ENCODE measurements around the gene TMEM132E. TPM values are rescaled to one million over a fixed set of nuclear protein-coding genes. Genes with fewer than 3 reads are reported as not detected.
"Not testable (repeated sequence)": the region's sequence is repeated elsewhere in the genome, so short reads cannot be mapped to it uniquely, and the experiment has no call there.

Gene TMEM132E, protein sequence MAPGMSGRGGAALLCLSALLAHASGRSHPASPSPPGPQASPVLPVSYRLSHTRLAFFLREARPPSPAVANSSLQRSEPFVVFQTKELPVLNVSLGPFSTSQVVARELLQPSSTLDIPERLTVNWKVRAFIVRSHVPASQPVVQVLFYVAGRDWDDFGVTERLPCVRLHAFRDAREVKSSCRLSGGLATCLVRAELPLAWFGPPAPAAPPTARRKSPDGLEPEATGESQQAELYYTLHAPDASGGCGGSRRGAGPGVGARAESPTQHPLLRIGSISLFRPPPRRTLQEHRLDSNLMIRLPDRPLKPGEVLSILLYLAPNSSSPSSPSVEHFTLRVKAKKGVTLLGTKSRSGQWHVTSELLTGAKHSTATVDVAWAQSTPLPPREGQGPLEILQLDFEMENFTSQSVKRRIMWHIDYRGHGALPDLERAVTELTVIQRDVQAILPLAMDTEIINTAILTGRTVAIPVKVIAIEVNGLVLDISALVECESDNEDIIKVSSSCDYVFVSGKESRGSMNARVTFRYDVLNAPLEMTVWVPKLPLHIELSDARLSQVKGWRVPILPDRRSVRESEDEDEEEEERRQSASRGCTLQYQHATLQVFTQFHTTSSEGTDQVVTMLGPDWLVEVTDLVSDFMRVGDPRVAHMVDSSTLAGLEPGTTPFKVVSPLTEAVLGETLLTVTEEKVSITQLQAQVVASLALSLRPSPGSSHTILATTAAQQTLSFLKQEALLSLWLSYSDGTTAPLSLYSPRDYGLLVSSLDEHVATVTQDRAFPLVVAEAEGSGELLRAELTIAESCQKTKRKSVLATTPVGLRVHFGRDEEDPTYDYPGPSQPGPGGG (N-terminal part only)
- total RNA-seq = not detected

DNA sequence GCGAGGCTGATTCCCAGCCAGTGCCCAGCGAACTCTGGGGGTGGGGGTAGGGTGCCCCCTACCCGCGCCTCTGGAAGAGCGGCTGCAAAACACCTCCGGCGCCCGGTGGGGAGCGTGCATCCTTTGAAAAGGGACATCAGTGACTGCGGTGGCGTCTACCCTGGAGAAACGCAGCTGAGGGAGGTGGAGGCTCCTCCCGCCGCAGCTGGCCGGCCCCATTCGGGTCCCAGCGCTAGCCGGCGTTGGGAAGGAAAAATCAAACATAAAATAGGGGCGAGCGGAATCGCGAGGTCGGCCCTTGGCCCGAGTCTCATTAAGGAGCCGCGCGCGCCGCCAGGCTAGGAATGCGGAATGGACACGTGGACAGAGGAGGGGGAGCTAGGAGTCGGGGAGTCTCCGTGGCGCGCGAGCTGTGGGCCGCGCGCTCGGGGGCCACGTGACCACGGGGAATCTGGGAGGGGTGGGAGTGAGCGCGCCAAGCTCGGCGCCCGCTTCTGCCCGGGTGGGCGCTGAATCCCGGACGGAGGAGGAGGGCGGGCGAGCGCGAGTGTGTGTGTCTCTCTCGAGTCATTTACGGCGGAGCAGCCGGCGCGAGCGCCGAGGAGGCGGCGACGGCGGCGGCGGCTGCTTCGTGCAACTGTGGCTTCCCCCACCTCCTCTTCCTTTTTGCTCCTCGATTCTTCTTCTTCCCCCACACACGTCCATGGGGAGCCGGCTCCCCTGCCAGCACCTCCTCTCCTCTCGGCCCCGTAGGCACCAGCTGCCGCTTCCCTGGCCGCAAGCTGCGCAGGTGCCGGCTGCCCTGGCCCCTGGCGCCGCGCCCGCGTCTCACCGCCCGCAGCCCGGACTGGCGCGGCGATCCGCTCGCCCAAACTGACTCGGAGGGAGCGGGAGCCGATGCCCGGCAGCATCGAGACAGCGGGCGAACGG is at the start of gene TMEM132E:
Gene TMEM132E, plus strand, starts transcription at position 566 of the 930 bp plus-strand sequence. CDS start 1,495 bp downstream, outside the sequence.
- DNase-seq (ENCODE audit: low spot score) = no peak
- peaks cover 53 to 61% of the 10 kb centered on the region in 2 donors for H3K27me3 Mint-ChIP-seq
- no peak for ATAC-seq
- H3K36me3 Mint-ChIP-seq = no peaks in the 10 kb centered on the region
- no peaks in the 10 kb centered on the region for H3K9me3 Mint-ChIP-seq
- H3K4me1 Mint-ChIP-seq (ENCODE audit: low read depth in 2 of 2) = peaks cover 0 to 4% of the 10 kb centered on the region in 2 donors
- H3K4me3 Mint-ChIP-seq = peak within 1 kb of the TSS; percentile 62
- H3K27ac Mint-ChIP-seq = no peak within 1 kb of the TSS

DNA sequence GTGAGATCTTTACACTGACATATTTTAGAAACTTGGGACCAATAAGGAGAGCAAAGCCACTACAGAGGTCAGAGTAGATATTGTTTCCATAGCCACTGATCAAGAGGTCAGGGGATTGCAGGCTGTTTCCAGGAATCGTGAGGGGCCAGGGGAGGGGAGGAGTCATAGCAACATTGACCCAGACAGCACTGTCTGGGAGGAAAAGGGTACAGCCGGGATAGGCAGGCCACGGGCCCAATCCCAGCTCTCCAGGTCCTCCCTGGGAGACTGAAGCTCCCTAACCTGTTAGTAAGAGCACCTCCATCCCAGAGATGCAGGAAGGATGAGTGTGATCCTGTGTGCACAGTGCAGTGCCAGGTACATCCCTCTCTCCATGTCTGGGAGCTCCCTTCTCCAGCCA is 48.5 kb upstream of the TMEM132E start:
- ATAC-seq (no peak), DNase-seq (ENCODE audit: low spot score) (no peak)
- Mint-ChIP-seq H3K9me3 (no peaks in the 10 kb centered on the region), H3K27me3 (peaks cover 47 to 59% of the 10 kb centered on the region in 2 donors), H3K36me3 (no peaks in the 10 kb centered on the region), H3K4me3 (no peak overlapping the region), H3K4me1 (ENCODE audit: low read depth in 2 of 2) (peaks cover 0 to 3% of the 10 kb centered on the region in 2 donors), H3K27ac (no peak overlapping the region)

DNA sequence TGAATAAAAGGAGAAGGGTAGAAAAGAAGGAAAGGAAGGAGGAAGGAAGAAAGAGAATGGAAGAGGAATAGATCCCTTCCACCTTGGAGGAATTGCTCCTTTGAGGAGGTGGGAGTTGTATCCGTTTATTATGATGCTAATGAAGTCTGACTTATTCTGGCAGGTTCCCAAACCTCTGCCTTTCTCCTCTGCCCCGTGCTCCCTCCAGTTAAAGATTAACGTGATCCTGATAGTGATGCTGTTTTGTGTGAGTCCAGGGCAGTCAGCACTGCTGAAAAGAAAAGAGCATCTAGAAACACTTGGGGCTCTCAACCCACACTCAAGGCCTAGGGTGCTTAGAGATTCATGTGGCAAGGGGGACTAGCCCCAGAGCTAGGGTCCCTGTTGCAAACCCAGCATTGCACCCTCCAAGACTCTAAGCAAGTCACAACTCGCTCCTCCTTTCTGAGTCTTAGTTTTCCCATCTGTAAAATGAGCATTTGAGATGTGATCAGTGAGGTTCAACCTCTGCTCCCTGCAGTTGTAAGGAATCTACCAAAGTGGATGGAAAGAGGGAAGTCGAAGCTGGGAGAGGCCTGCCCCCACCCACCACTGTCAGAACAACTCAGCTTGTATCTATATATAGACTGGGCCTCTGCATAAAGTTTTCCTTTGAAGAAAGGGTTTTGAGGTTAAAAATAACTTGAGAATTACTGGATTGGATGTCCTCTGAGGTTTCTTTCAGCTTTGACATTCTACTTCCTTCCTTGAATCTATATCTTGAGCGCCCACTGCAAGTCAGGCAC is 46.9 kb upstream of the TMEM132E start:
- peaks cover 0 to 3% of the 10 kb centered on the region in 2 donors for H3K4me1 Mint-ChIP-seq (ENCODE audit: low read depth in 2 of 2)
- no peak overlapping the region for H3K4me3 Mint-ChIP-seq
- H3K9me3 Mint-ChIP-seq = no peaks in the 10 kb centered on the region
- H3K36me3 Mint-ChIP-seq = no peaks in the 10 kb centered on the region
- no peak for ATAC-seq
- peaks cover 49 to 59% of the 10 kb centered on the region in 2 donors for H3K27me3 Mint-ChIP-seq
- no peak overlapping the region for H3K27ac Mint-ChIP-seq
- no peak for DNase-seq (ENCODE audit: low spot score)

DNA sequence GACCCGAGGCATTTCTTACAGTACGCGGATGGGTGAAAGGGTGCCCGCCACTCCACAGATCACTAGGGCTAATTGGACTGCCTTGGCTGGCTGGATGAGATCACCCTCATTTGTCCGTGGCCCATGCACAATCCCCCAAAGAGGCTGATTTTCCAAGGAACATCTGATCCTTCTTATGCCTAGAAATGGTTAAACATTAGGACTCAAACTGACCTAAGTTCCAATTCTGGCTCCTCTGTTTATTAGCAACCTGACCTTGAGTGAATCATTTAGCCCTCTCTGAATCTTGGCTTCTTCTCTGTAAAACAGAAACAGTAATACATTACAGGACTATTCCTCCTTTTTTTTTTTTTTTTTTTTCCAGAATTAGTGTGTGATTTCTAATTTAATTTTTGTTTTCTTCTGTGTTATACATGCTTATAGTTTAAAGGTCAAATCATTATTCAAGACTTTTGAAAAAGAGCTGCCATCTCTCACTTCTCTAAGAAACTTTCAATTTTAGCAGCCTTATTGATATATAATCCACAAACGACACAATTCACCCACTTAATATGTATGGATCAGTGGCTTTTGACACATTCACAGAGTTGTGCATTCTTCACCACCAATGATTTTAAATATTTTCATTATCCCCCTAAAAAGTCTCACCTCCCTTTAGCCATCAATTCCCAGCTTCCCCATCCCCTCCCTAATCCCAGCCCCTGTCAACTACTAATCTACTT is 45.4 kb upstream of the TMEM132E start:
- H3K4me1 Mint-ChIP-seq (ENCODE audit: low read depth in 2 of 2) = no peaks in the 10 kb centered on the region
- no peak for DNase-seq (ENCODE audit: low spot score)
- no peak overlapping the region for H3K4me3 Mint-ChIP-seq
- H3K9me3 Mint-ChIP-seq = no peaks in the 10 kb centered on the region
- peaks cover 38 to 46% of the 10 kb centered on the region in 2 donors for H3K27me3 Mint-ChIP-seq
- H3K27ac Mint-ChIP-seq = no peak overlapping the region
- H3K36me3 Mint-ChIP-seq = no peaks in the 10 kb centered on the region
- no peak for ATAC-seq

DNA sequence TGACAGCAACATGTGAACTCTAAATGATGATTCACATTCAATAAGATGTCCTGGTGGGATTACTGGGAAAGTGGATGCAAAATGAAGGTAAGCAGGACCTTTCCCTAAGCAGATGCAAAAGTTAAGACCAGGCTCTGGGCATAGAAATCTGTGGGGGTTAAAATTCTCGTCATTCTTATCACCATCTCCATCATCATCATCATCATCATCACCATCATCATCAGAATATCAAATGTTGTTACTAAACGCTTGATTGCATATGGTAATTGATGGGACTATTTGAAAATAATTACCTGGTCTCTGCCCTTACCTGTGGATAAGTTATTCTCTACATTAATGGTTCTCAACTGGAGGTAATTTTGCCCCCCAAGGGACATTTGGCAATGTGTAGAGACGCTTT is 41.9 kb upstream of the TMEM132E start:
- no peak overlapping the region for H3K27ac Mint-ChIP-seq
- no peaks in the 10 kb centered on the region for H3K4me1 Mint-ChIP-seq (ENCODE audit: low read depth in 2 of 2)
- no peak for DNase-seq (ENCODE audit: low spot score)
- H3K4me3 Mint-ChIP-seq = no peak overlapping the region
- no peaks in the 10 kb centered on the region for H3K36me3 Mint-ChIP-seq
- H3K9me3 Mint-ChIP-seq = no peaks in the 10 kb centered on the region
- peaks cover 29 to 35% of the 10 kb centered on the region in 2 donors for H3K27me3 Mint-ChIP-seq
- no peak for ATAC-seq

DNA sequence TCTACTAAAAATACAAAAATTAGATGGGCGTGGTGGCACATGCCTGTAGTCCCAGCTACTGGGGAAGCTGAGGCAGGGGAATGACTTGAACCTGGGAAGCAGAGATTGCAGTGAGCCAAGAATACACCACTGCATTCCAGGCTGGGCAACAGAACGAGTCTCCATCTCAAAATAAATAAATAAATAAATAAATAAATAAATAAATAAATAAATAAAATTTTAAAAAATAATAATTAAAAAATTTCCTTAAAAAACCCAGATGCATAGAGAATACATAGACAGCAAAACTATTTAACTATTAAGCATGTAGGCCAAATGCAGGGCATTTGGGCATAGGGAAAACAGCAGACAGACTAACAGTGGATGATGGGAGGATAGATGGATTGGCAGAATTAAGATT is 40.8 kb upstream of the TMEM132E start:
- not testable (repeated sequence) for H3K4me3 Mint-ChIP-seq; H3K9me3 Mint-ChIP-seq; ATAC-seq; H3K4me1 Mint-ChIP-seq (ENCODE audit: low read depth in 2 of 2); DNase-seq (ENCODE audit: low spot score); H3K27ac Mint-ChIP-seq; H3K36me3 Mint-ChIP-seq
- peaks cover 28 to 31% of the 10 kb centered on the region in 2 donors for H3K27me3 Mint-ChIP-seq

DNA sequence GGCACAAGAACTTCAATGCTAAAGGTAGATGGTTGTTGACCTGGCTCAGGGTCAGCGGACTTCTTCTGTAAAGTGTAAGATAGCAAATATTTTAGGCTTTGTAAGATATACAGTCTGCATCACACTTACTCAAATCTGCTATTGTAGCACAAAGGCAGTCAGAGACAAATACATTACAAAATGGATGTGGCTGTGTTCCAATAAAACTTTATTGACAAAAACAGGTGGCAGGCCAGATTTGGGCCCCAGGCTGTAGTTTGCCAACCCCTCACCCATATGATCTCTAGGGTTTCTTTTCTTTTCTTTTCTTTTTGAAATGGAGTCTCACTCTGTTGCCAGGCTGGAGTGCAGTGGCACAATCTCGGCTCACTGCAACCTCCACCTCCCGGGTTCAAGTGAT is 39.5 kb upstream of the TMEM132E start:
- no peak overlapping the region for H3K27ac Mint-ChIP-seq
- no peak for DNase-seq (ENCODE audit: low spot score)
- H3K4me1 Mint-ChIP-seq (ENCODE audit: low read depth in 2 of 2) = no peaks in the 10 kb centered on the region
- peaks cover 22 to 23% of the 10 kb centered on the region in 2 donors for H3K27me3 Mint-ChIP-seq
- H3K36me3 Mint-ChIP-seq = no peaks in the 10 kb centered on the region
- H3K4me3 Mint-ChIP-seq = no peak overlapping the region
- no peaks in the 10 kb centered on the region for H3K9me3 Mint-ChIP-seq
- ATAC-seq = no peak

DNA sequence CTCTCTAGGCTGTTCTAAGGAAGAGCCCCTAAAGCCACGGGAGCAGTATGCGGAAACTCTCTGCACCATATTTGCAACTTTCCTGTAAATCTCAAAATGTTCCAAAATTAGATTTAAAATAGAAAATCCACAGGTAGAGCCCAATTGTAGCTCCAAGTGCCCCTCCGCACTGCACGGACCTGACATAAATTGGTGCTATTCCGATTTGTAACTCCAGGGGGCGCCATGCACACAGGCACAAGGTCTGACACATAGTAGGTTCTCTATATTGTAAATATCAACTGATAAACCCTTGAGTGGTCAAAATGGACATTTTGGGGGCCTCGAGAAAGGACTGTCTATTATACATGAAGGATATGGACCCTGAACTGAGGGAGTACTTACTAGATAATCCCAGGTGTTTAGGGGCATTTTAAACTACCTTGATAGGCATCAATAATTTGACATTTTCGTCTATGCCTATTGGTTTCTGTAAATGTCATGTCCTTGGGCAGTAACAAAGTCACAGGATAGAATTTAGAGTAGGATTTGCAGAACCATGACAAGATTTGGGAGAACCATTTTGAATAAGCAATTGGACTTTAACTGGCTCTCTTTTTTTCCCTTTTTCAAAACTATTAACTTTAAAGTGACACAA is 36.6 kb upstream of the TMEM132E start:
- no peaks in the 10 kb centered on the region for H3K4me1 Mint-ChIP-seq (ENCODE audit: low read depth in 2 of 2)
- no peaks in the 10 kb centered on the region for H3K9me3 Mint-ChIP-seq
- no peak for ATAC-seq
- DNase-seq (ENCODE audit: low spot score) = no peak
- no peak overlapping the region for H3K4me3 Mint-ChIP-seq
- peaks cover 15 to 17% of the 10 kb centered on the region in 2 donors for H3K27me3 Mint-ChIP-seq
- H3K36me3 Mint-ChIP-seq = no peaks in the 10 kb centered on the region
- H3K27ac Mint-ChIP-seq = no peak overlapping the region

DNA sequence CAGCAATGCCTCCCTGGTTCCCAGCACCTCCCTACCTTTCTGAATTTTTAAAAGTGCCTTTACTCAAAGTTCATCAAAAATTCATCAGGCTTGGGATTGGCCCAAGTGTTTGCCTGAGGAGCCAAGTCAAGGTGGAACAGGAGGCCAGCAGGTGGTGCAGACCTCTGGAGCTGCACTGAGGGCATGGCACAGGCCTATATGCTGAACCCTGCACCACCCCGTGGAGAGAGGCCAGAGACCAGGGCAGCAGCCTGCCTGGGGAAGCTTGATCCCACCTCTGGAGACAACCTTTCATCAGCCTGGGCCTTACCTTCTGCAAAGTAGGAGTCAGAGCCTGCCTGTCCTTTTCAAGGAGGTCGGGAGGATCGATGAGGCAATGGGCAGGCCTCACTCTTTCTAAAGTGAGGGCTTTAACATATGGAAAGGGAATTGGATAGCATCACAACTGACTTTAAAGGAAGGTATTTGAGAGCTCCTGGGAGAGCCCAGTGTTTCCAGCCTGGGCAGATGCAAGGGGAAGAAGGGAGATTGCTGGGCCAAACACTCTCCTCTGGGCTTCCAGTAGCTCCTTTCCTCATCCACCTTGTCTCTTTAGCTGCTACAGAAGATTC is 31.8 kb upstream of the TMEM132E start:
- DNase-seq (ENCODE audit: low spot score) = no peak
- Mint-ChIP-seq H3K27ac (no peak overlapping the region), H3K4me3 (no peak overlapping the region)

DNA sequence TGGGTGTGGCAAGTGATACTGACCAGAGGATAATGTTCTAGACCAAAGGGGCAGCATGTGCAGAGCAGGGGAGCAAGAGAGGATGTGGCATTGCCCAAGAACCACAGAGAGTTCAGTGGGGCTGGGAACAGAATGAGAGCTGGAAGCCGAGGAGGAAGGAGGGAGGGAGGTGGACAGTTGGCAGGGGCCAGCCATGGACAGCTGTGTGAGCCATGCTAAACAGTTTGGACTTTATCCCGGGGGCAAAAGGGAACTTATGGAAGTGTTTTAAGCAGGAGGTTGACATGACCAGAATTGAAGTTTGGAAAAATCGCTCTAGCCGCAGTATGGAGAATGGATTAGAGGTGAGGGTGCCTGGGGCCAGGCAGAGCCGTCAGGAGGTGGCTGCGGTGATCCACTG is 29.4 kb upstream of the TMEM132E start:
- H3K4me3 Mint-ChIP-seq = no peak overlapping the region
- H3K27ac Mint-ChIP-seq = no peak overlapping the region
- peak in 1 of 2 donors; percentile 41 for ATAC-seq
- peaks cover 19 to 33% of the 10 kb centered on the region in 2 donors for H3K27me3 Mint-ChIP-seq
- no peak for DNase-seq (ENCODE audit: low spot score)
- no peaks in the 10 kb centered on the region for H3K36me3 Mint-ChIP-seq
- H3K9me3 Mint-ChIP-seq = no peaks in the 10 kb centered on the region
- H3K4me1 Mint-ChIP-seq (ENCODE audit: low read depth in 2 of 2) = peaks cover 3 to 6% of the 10 kb centered on the region in 2 donors

More for the DNA sequence above, 31.8 kb upstream of the TMEM132E start:
- ATAC-seq = no peak
- peaks cover 3 to 6% of the 10 kb centered on the region in 2 donors for H3K4me1 Mint-ChIP-seq (ENCODE audit: low read depth in 2 of 2)
- H3K36me3 Mint-ChIP-seq = no peaks in the 10 kb centered on the region
- peaks cover 15 to 27% of the 10 kb centered on the region in 2 donors for H3K27me3 Mint-ChIP-seq
- no peaks in the 10 kb centered on the region for H3K9me3 Mint-ChIP-seq

DNA sequence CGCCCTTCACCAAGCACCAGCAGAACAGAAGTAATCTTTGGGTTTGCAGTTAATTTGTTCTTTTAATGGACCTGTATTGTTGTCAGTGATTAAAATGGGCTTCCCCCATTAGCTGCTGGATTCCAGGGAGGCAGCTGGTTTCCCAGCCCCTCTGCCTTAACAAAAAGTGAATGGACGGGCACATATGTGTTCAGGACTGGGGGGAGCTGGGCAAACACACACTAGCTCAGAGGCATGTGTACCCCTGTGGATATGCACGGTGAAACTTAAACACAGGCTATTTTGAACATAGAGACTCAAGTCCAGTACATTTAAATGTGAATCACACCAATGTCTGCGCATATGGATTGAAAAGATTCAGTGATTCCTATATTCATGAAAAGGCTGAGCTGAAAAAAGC is 25.5 kb upstream of the TMEM132E start:
- no peaks in the 10 kb centered on the region for H3K36me3 Mint-ChIP-seq
- H3K27me3 Mint-ChIP-seq = peaks cover 19 to 36% of the 10 kb centered on the region in 2 donors
- no peaks in the 10 kb centered on the region for H3K9me3 Mint-ChIP-seq
- H3K27ac Mint-ChIP-seq = no peak overlapping the region
- DNase-seq (ENCODE audit: low spot score) (no peak), ATAC-seq (no peak)
- H3K4me1 Mint-ChIP-seq (ENCODE audit: low read depth in 2 of 2) = peaks cover 3 to 6% of the 10 kb centered on the region in 2 donors
- H3K4me3 Mint-ChIP-seq = no peak overlapping the region
